Liver (tissue), 9 donors: ENCODE results near the gene FAM184B. TPM values are rescaled to one million over a fixed set of nuclear protein-coding genes. Genes with fewer than 3 reads are reported as not detected.

Source experiments
- DNase-seq: peaks from one replicate; pipeline ENCODE4 v3.0.0-alpha.2; 2017; ENCODE audit warnings: low spot score
- H3K27ac ChIP-seq, 2 donors: one replicate each; pipeline ENCODE4 v1.7.0; 2013; ENCODE audit warnings: inconsistent platforms in 2 of 2, low read length in 2 of 2, control low read depth in 1 of 2, low read depth in 1 of 2, mild to moderate bottlenecking in 1 of 2
- H3K27me3 ChIP-seq, 4 donors: one replicate each; pipeline versions ENCODE4 v1.6.1 to v1.7.0; 2013; ENCODE audit warnings: low read length in 3 of 4, inconsistent platforms in 1 of 4, mild to moderate bottlenecking in 1 of 4, moderate library complexity in 1 of 4; ENCODE audit not compliant: control insufficient read depth in 4 of 4, insufficient read depth in 4 of 4
- H3K36me3 ChIP-seq, 4 donors: one replicate each; pipeline versions ENCODE4 v1.6.1 to v1.7.0; 2013; ENCODE audit warnings: low read length in 3 of 4, mild to moderate bottlenecking in 3 of 4, low read depth in 1 of 4, moderate library complexity in 1 of 4; ENCODE audit not compliant: control insufficient read depth in 4 of 4, insufficient read depth in 3 of 4
- H3K4me1 ChIP-seq, 4 donors: one replicate each; pipeline versions ENCODE4 v1.6.1 to v1.7.0; 2013; ENCODE audit warnings: low read length in 3 of 4, mild to moderate bottlenecking in 3 of 4, moderate library complexity in 1 of 4; ENCODE audit not compliant: control insufficient read depth in 4 of 4, insufficient read depth in 4 of 4
- H3K4me3 ChIP-seq, 3 donors: one replicate each; pipeline versions ENCODE4 v1.6.1 to v1.7.0; 2013; ENCODE audit warnings: low read length in 3 of 3, control low read depth in 1 of 3, low read depth in 1 of 3, mild to moderate bottlenecking in 1 of 3
- H3K9ac ChIP-seq, 2 donors: one replicate each; pipeline ENCODE4 v1.7.0; 2013; ENCODE audit warnings: low read length in 2 of 2, mild to moderate bottlenecking in 2 of 2, moderate library complexity in 2 of 2, control low read depth in 1 of 2, low read depth in 1 of 2
- H3K9me3 ChIP-seq, 4 donors: one replicate each; pipeline versions ENCODE4 v1.6.1 to v1.7.0; 2013; ENCODE audit warnings: low read length in 3 of 4; ENCODE audit not compliant: control insufficient read depth in 4 of 4
- ATF3 ChIP-seq: IDR thresholded peaks from 2 replicates; pipeline ENCODE4 v1.6.1; 2016; ENCODE audit warnings: antibody characterized with exemption
- FOXA1 ChIP-seq: IDR thresholded peaks from 2 replicates; pipeline ENCODE4 v1.6.1; 2016; ENCODE audit warnings: antibody characterized with exemption
- FOXA2 ChIP-seq: IDR thresholded peaks from 2 replicates; pipeline ENCODE4 v1.6.1; 2016; ENCODE audit warnings: antibody characterized with exemption
- GABPA ChIP-seq, 2 donors: IDR thresholded peaks in 1 of 2; conservative IDR thresholded peaks in 1 of 2; 2 replicates each; pipeline ENCODE4 v1.6.1; 2016; ENCODE audit warnings: antibody characterized with exemption in 2 of 2, mild to moderate bottlenecking in 1 of 2, moderate library complexity in 1 of 2
- HNF4A ChIP-seq, 2 donors: conservative IDR thresholded peaks; 2 replicates each; pipeline ENCODE4 v1.6.1; 2016; ENCODE audit warnings: antibody characterized with exemption in 2 of 2, mild to moderate bottlenecking in 2 of 2
- HNF4G ChIP-seq: IDR thresholded peaks from 2 replicates; pipeline ENCODE4 v1.6.1; 2016; ENCODE audit warnings: antibody characterized with exemption
- JUND ChIP-seq, 2 donors: IDR thresholded peaks; 2 replicates each; pipeline ENCODE4 v1.6.1; 2016; ENCODE audit warnings: antibody characterized with exemption in 2 of 2
- MAX ChIP-seq: IDR thresholded peaks from 2 replicates; pipeline ENCODE4 v1.6.1; 2016; ENCODE audit warnings: antibody characterized with exemption
- NR2F2 ChIP-seq: IDR thresholded peaks from 2 replicates; pipeline ENCODE4 v1.6.1; 2016; ENCODE audit warnings: antibody characterized with exemption
- RAD21 ChIP-seq, 2 donors: IDR thresholded peaks; 2 replicates each; pipeline ENCODE4 v1.6.1; 2016; ENCODE audit warnings: antibody characterized with exemption in 2 of 2, mild to moderate bottlenecking in 2 of 2
- REST ChIP-seq: IDR thresholded peaks from 2 replicates; pipeline ENCODE4 v1.6.1; 2016; ENCODE audit warnings: antibody characterized with exemption, mild to moderate bottlenecking
- RXRA ChIP-seq, 2 donors: IDR thresholded peaks; 2 replicates each; pipeline ENCODE4 v1.6.1; 2017 to 2018; ENCODE audit warnings: antibody characterized with exemption in 2 of 2, mild to moderate bottlenecking in 1 of 2
- SP1 ChIP-seq: IDR thresholded peaks from 2 replicates; pipeline ENCODE4 v1.6.1; 2018; ENCODE audit warnings: antibody characterized with exemption, mild to moderate bottlenecking
- TAF1 ChIP-seq: conservative IDR thresholded peaks from 2 replicates; pipeline ENCODE4 v1.6.1; 2016; ENCODE audit warnings: antibody characterized with exemption, mild to moderate bottlenecking
- YY1 ChIP-seq: IDR thresholded peaks from 2 replicates; pipeline ENCODE4 v1.6.1; 2016; ENCODE audit warnings: antibody characterized with exemption, mild to moderate bottlenecking
- WGBS: extraction: QIAGEN DNeasy Blood & Tissue Kit; methylation state at CpG from one replicate; pipeline ENCODE4 v1.1.7; 2013; 5-methylcytosine and 5-hydroxymethylcytosine counted together
- polyA plus RNA-seq, 2 donors: library from polyadenylated mRNA; stranded (reverse) in 1 of 2; unstranded in 1 of 2; fragments of 200-250 nt in 1 of 2; fragments of >200 nt in 1 of 2; fragmentation: Nextera tagmentation in 1 of 2; extraction: Ambion mirVana in 1 of 2; gene quantifications; one replicate each; pipeline versions ENCODE4 v1.2.1 to v1.2.3, GENCODE V29; 2013 to 2015
- total RNA-seq, 2 donors: library from RNA; depleted of rRNA; stranded (reverse); fragments of >200 nt; gene quantifications; one replicate each; pipeline ENCODE4 v1.2.3, GENCODE V29; 2014
- donor health status: healthy.
- donor health status: healthy.
- donor health status: healthy.
- donor health status: healthy.
- donor health status: healthy.

The FAM184B gene
- total and polyA plus RNA-seq, 4 donors, result 0.01 TPM; not detected in 3

- H3K9me3 ChIP-seq, result no peaks in the 10 kb centered on the region
- H3K27ac ChIP-seq, result no peak overlapping the region
- no peaks in the 10 kb centered on the region for H3K27me3 ChIP-seq
- H3K4me3 ChIP-seq, result no peak overlapping the region
- H3K36me3 ChIP-seq, result no peaks in the 10 kb centered on the region
- WGBS, result 63% methylated on average over 2 of the region's 2 CpGs
- no peaks in the 10 kb centered on the region for H3K4me1 ChIP-seq
- no peak overlapping the region for H3K9ac ChIP-seq
- no peak for DNase-seq
- TF ChIP-seq HNF4A (conservative IDR thresholded peaks at IDR 0.05) (no peak), HNF4G (no peak), NR2F2 (no peak), RAD21 (IDR thresholded peaks at IDR 0.05) (no peak), REST (no peak), FOXA1 (no peak), JUND (IDR thresholded peaks at IDR 0.05) (no peak), MAX (no peak), SP1 (no peak)
These were observed 73.8 kb downstream of the FAM184B start for GRCh38 chr4:17707671-17708070.

- no peak overlapping the region for H3K9ac ChIP-seq
- H3K27me3 ChIP-seq, result no peaks in the 10 kb centered on the region
- no peaks in the 10 kb centered on the region for H3K36me3 ChIP-seq
- H3K4me1 ChIP-seq, result no peaks in the 10 kb centered on the region
- TF ChIP-seq GABPA (IDR thresholded peaks at IDR 0.05 in 1 of 2, conservative IDR thresholded peaks at IDR 0.05 in 1 of 2) (no peak), FOXA2 (no peak), HNF4A (conservative IDR thresholded peaks at IDR 0.05) (no peak), TAF1 (no peak), YY1 (no peak), JUND (IDR thresholded peaks at IDR 0.05) (no peak), FOXA1 (no peak), RXRA (IDR thresholded peaks at IDR 0.05) (no peak)
- no peak overlapping the region for H3K4me3 ChIP-seq
- H3K9me3 ChIP-seq, result no peaks in the 10 kb centered on the region
- DNase-seq, result no peak
- no peak overlapping the region for H3K27ac ChIP-seq
- 69% methylated on average over 2 of the region's 2 CpGs for WGBS
These were observed 76.3 kb downstream of the FAM184B start for GRCh38 chr4:17705107-17705506.

GRCh38 chr4:17704020-17704650 is 77.3 kb downstream of the FAM184B start:
- no peak for DNase-seq
- Histone ChIP-seq H3K9me3 (peaks cover 0 to 4% (median 0%) of the 10 kb centered on the region in 4 donors), H3K4me1 (no peaks in the 10 kb centered on the region), H3K27ac (no peak overlapping the region), H3K36me3 (no peaks in the 10 kb centered on the region), H3K9ac (no peak overlapping the region), H3K27me3 (no peaks in the 10 kb centered on the region), H3K4me3 (no peak overlapping the region)
- no peak for TF ChIP-seq ATF3
- WGBS, result 75% methylated on average over 6 of the region's 6 CpGs
